ENCODE measurements around the gene EPB41L2. TPM values are rescaled to one million over a fixed set of nuclear protein-coding genes. Genes with fewer than 3 reads are reported as not detected.
"Not testable (repeated sequence)": the region's sequence is repeated elsewhere in the genome, so short reads cannot be mapped to it uniquely, and the experiment has no call there.

The EPB41L2 gene
- total RNA-seq, 1 donor from 2014 or later: 66.3 TPM

DNA sequence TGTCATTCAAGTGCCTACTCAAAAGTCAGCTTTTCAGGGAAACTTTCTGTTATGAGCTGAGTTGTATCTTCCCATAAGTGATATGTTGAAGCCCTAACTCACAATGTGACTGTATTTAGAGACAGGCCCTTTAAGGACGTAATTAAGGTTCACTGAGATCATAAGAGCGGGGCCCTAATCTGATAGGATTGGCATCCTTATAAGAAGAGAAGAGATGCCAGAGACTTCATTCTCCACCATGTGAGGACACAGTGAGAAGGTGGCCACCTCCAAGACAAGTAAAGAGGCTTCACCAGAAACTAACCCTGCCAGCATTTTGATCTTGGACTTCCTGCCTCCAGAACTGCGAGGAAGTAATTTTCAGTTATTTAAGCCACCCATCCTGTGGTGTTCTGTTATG is 248.5 kb downstream of the EPB41L2 start:
- Mint-ChIP-seq H3K27ac (no peak overlapping the region), H3K9me3 (peaks cover 36% of the 10 kb centered on the region), H3K4me3 (no peak overlapping the region), H3K4me1 (peaks cover 9% of the 10 kb centered on the region), H3K36me3 (no peaks in the 10 kb centered on the region), H3K27me3 (ENCODE audit: low read depth) (no peaks in the 10 kb centered on the region)
- no peak for TF ChIP-seq CTCF (IDR thresholded peaks at IDR 0.05; ENCODE audit: unreplicated experiment)
- DNase-seq (ENCODE audit: low spot score in 2 of 2, unreplicated experiment in 2 of 2): no peak

DNA sequence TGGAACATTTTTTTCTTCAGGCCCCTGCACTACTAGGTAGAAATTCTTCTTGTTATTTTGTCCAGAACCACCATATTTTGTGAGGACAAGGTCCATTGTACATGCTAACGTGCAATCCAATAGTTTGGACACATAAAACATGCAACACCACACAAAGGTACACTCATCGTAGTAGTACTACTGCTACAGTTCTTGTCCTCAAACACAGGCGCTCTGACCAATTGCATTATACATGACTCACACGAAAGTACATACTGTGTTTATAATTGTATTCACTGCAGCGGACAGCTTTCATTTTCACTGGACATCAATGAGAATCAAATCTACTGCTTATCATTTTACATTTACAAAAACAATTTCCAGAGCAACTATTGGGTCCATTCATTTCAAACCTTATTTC is 251.1 kb downstream of the EPB41L2 start:
- TF ChIP-seq CTCF (IDR thresholded peaks at IDR 0.05; ENCODE audit: unreplicated experiment): no peak
- peaks cover 12% of the 10 kb centered on the region for H3K9me3 Mint-ChIP-seq
- peaks cover 9% of the 10 kb centered on the region for H3K4me1 Mint-ChIP-seq
- no peak for DNase-seq (ENCODE audit: low spot score in 2 of 2, unreplicated experiment in 2 of 2)
- no peaks in the 10 kb centered on the region for H3K36me3 Mint-ChIP-seq
- H3K4me3 Mint-ChIP-seq: no peak overlapping the region
- H3K27me3 Mint-ChIP-seq (ENCODE audit: low read depth): no peaks in the 10 kb centered on the region
- H3K27ac Mint-ChIP-seq: no peak overlapping the region

DNA sequence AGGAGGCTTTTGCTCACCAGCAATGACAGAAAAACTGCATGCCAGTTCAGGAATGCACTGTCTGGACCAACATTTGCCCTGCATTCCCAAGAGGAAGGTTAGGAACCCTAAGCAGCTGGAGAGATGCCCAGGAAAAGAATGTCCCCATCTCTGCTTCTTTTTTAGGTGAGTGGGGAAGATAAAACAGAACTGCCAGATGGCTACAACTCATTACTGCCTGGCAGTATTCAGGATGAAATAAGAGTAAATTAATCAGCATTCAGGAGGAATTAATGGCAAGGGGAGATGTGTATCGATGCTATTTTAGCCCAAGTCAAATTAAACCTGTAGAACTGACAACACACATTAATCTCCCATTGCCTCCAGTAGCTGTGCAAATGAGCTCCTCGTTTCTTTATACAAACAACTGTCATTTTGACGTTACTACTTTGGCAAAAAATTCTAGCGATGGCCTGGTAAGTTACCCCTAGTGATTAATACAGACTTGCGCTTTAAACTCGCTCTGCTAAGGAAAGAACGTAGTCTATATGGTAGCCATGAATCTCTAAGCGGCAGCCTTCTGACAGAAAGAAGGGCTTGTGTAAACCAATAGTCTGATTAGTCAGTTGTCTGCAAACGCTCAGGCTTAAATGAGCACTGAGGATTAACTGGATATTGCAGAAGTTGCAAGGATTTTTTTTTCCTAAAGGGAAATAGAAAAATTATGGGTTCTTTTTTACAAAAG is 252.6 kb downstream of the EPB41L2 start:
- peaks cover 12% of the 10 kb centered on the region for H3K4me1 Mint-ChIP-seq
- H3K36me3 Mint-ChIP-seq: no peaks in the 10 kb centered on the region
- H3K27me3 Mint-ChIP-seq (ENCODE audit: low read depth): no peaks in the 10 kb centered on the region
- no peak overlapping the region for H3K27ac Mint-ChIP-seq
- no peak overlapping the region for H3K4me3 Mint-ChIP-seq
- DNase-seq (ENCODE audit: low spot score in 2 of 2, unreplicated experiment in 2 of 2): no peak
- H3K9me3 Mint-ChIP-seq: peaks cover 9% of the 10 kb centered on the region
- no peak for TF ChIP-seq CTCF (IDR thresholded peaks at IDR 0.05; ENCODE audit: unreplicated experiment)

DNA sequence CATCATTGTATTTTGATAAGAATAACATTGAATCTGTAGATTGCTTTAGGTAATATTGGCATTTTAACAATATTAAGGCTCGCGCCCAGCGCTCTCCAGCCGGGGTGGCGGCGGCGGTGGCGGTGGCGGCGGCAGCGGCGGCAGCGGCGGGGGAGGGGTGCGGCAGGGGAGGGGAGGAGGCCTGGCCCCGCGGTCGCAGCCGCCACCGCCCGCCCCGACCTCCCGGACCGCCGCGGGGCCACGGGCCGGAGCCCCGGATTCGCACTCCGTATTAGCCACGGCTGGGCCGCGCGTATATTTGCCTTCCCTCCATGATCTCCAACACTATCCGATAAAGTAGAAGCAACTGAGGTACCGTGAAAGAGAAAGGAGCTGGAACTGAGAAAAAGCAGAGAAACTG is 261.7 kb downstream of the EPB41L2 start:
- H3K27ac Mint-ChIP-seq; H3K4me1 Mint-ChIP-seq; H3K27me3 Mint-ChIP-seq (ENCODE audit: low read depth); H3K4me3 Mint-ChIP-seq; DNase-seq (ENCODE audit: low spot score in 2 of 2, unreplicated experiment in 2 of 2): not testable (repeated sequence)
- Mint-ChIP-seq H3K9me3 (peaks cover 38% of the 10 kb centered on the region), H3K36me3 (peaks cover 15% of the 10 kb centered on the region)

DNA sequence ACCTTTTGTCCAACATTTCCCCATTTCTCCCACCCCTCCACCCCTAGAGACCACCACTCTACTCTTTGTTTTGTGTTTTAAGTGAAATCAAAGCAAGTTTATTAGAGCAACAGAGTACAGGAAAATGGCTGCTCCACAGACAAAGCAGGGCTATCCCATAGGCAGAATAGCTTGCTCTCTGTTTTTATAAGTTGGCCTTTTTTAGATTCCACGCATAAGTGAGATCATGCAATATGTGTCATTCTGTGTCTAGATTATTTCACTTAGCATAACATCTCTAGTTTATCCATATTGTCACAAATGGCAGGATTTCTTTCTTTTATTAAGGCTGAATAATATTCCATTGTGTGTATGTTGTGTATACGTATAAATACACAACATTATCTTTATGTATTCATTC is 266.0 kb downstream of the EPB41L2 start:
- H3K4me3 Mint-ChIP-seq: no peak overlapping the region
- H3K4me1 Mint-ChIP-seq: peaks cover 40% of the 10 kb centered on the region
- peaks cover 12% of the 10 kb centered on the region for H3K36me3 Mint-ChIP-seq
- no peak for DNase-seq (ENCODE audit: low spot score in 2 of 2, unreplicated experiment in 2 of 2)
- H3K27ac Mint-ChIP-seq: no peak overlapping the region
- TF ChIP-seq CTCF (IDR thresholded peaks at IDR 0.05; ENCODE audit: unreplicated experiment): no peak
- no peaks in the 10 kb centered on the region for H3K27me3 Mint-ChIP-seq (ENCODE audit: low read depth)
- peaks cover 34% of the 10 kb centered on the region for H3K9me3 Mint-ChIP-seq

DNA sequence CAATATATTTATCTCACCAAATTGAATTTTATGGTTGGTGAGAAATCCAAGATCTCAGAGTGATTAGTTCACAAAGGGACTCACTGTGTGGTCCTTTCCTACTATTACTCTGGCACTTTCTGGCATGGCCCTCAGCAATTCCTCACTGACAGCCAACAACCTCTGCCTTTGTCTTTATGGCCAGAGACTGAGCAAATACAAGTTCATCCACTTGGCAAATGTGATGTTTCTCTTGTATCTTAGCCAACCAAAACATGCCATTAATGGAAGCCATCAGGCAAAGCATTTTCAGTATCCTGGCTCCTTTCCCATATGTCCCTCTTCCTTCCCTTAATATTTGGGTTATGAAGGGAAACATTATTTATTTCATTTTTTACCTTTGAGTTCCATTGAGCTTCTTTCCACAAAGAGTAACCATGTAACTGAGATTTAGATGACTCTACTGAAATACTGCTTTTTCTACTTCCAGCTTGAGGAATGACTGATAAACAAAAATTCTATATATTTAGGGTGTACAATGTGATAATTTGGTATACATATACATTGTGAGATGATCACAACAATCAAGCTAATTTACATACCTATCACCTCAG is 266.6 kb downstream of the EPB41L2 start:
- peaks cover 34% of the 10 kb centered on the region for H3K9me3 Mint-ChIP-seq
- no peak overlapping the region for H3K4me3 Mint-ChIP-seq
- no peaks in the 10 kb centered on the region for H3K27me3 Mint-ChIP-seq (ENCODE audit: low read depth)
- no peak for DNase-seq (ENCODE audit: low spot score in 2 of 2, unreplicated experiment in 2 of 2)
- H3K36me3 Mint-ChIP-seq: peaks cover 11% of the 10 kb centered on the region
- no peak for TF ChIP-seq CTCF (IDR thresholded peaks at IDR 0.05; ENCODE audit: unreplicated experiment)
- peaks cover 40% of the 10 kb centered on the region for H3K4me1 Mint-ChIP-seq
- no peak overlapping the region for H3K27ac Mint-ChIP-seq

All from mesothelial cell of epicardium (in vitro differentiated cells).